HepG2 (cell line): ENCODE data around the gene HDDC3. TPM values are rescaled to one million over a fixed set of nuclear protein-coding genes. Genes with fewer than 3 reads are reported as not detected.

Source experiments
- AGO1 ChIP-seq: fragments of 200-400 bp; formaldehyde crosslinking; IDR thresholded peaks from 2 replicates; pipeline ENCODE4 v1.6.1; 2017; ENCODE audit warnings: mild to moderate bottlenecking, low read depth, low read length, moderate library complexity; ENCODE audit not compliant: poor library complexity, severe bottlenecking
- CBX1 ChIP-seq: IDR thresholded peaks from one replicate; pipeline ENCODE4 v1.6.1; 2016; ENCODE audit warnings: antibody characterized with exemption, low read depth
- HDAC1 ChIP-seq: sonication (generic); formaldehyde crosslinking; IDR thresholded peaks from 2 replicates; pipeline ENCODE4 v1.5.1; 2020; ENCODE audit warnings: mild to moderate bottlenecking, missing genetic modification reagents
- RBFOX2 ChIP-seq: fragments of 200-400 bp; formaldehyde crosslinking; IDR thresholded peaks from 2 replicates; pipeline ENCODE4 v1.6.1; 2017; ENCODE audit warnings: low read depth, mild to moderate bottlenecking, low read length
- REPIN1 ChIP-seq: sonication (generic); formaldehyde crosslinking; IDR thresholded peaks from 2 replicates; pipeline ENCODE4 v1.8.0; 2022; ENCODE audit warnings: missing genetic modification reagents, low read depth, mild to moderate bottlenecking, borderline replicate concordance
- TBL1XR1 ChIP-seq: fragments of 150-350 bp; IDR thresholded peaks from 2 replicates; pipeline ENCODE4 v1.6.1; 2014; ENCODE audit warnings: borderline replicate concordance, low read length; ENCODE audit not compliant: partially characterized antibody
- TRAFD1 ChIP-seq: sonication (generic); formaldehyde crosslinking; IDR thresholded peaks from 2 replicates; pipeline ENCODE4 v1.5.1; 2020; ENCODE audit warnings: missing genetic modification reagents, mild to moderate bottlenecking, borderline replicate concordance
- ZNF136 ChIP-seq: sonication (generic); formaldehyde crosslinking; IDR thresholded peaks from 2 replicates; pipeline ENCODE4 v1.8.1; 2022; ENCODE audit warnings: low read depth, mild to moderate bottlenecking, moderate library complexity, missing genetic modification reagents
- ZNF484 ChIP-seq: sonication (generic); formaldehyde crosslinking; IDR thresholded peaks from 2 replicates; pipeline ENCODE4 v1.5.1; 2020; ENCODE audit warnings: mild to moderate bottlenecking, low read depth, missing genetic modification reagents, borderline replicate concordance
- ZNF609 ChIP-seq: sonication (generic); formaldehyde crosslinking; IDR thresholded peaks from 2 replicates; pipeline ENCODE4 v1.4.0; 2020; ENCODE audit warnings: mild to moderate bottlenecking, missing genetic modification reagents, borderline replicate concordance
- ZNF615 ChIP-seq: sonication (generic); formaldehyde crosslinking; IDR thresholded peaks from 2 replicates; pipeline ENCODE4 v1.5.0; 2020; ENCODE audit warnings: mild to moderate bottlenecking, missing genetic modification reagents, borderline replicate concordance
- ZNF75D ChIP-seq: sonication (generic); formaldehyde crosslinking; IDR thresholded peaks from 2 replicates; pipeline ENCODE4 v1.8.1; 2023; ENCODE audit warnings: missing genetic modification reagents, mild to moderate bottlenecking, borderline replicate concordance
- polyA plus RNA-seq, 8 experiments: library from polyadenylated mRNA; depleted of rRNA in 3 of 8; stranded (reverse) in 7 of 8; unstranded in 1 of 8; fragments of >200 nt; fragmentation: Illumina TruSeq in 4 of 8; extraction: Trizol in 4 of 8; gene quantifications; 2 replicates each; pipeline versions ENCODE4 v1.2.1 to v1.2.3, GENCODE V29; 2011 to 2016; ENCODE audit warnings: low read depth in 4 of 8, missing spikeins in 1 of 8, mixed read lengths in 1 of 8; ENCODE audit not compliant: insufficient read depth in 1 of 8
- total RNA-seq, 5 experiments: library from RNA; depleted of rRNA; stranded (reverse); fragments of >200 nt; fragmentation: Illumina TruSeq; extraction: Trizol; gene quantifications; 2 replicates each; pipeline ENCODE4 v1.2.3, GENCODE V29; 2016; ENCODE audit warnings: low read depth in 1 of 5
- TF ChIP-seq, protein P1 (sequence below): sonication (generic); formaldehyde crosslinking; IDR thresholded peaks from 2 replicates; pipeline ENCODE4 v1.4.0; 2020; ENCODE audit warnings: missing genetic modification reagents
- TF ChIP-seq, protein P2 (sequence below): sonication (generic); formaldehyde crosslinking; IDR thresholded peaks from 2 replicates; pipeline ENCODE4 v1.4.0; 2020; ENCODE audit warnings: missing genetic modification reagents, mild to moderate bottlenecking, borderline replicate concordance

Gene HDDC3
- total and polyA plus RNA-seq, 2 of the 13 experiments (the other 11 are each of a cell fraction or from before 2014, with no cell fraction given): 18.7 to 28.3 TPM

- TF ChIP-seq TBL1XR1 (no peak), HDAC1 (CRISPR knock-in tag) (peak; percentile 87), ZNF615 (CRISPR knock-in tag) (no peak), ZNF136 (no peak), REPIN1 (CRISPR knock-in tag) (peak; percentile 52), TRAFD1 (CRISPR knock-in tag) (peak; percentile 16; the same call in 1 of the 2 replicates), AGO1 (no peak), ZNF609 (CRISPR knock-in tag) (no peak; the same call in 1 of the 2 replicates), ZNF75D (CRISPR knock-in tag) (no peak), RBFOX2 (peak; percentile 95), CBX1 (no peak), ZNF484 (CRISPR knock-in tag) (no peak)
- TF ChIP-seq, protein P1, sequence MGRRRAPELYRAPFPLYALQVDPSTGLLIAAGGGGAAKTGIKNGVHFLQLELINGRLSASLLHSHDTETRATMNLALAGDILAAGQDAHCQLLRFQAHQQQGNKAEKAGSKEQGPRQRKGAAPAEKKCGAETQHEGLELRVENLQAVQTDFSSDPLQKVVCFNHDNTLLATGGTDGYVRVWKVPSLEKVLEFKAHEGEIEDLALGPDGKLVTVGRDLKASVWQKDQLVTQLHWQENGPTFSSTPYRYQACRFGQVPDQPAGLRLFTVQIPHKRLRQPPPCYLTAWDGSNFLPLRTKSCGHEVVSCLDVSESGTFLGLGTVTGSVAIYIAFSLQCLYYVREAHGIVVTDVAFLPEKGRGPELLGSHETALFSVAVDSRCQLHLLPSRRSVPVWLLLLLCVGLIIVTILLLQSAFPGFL (CRISPR knock-in tag): no peak
- TF ChIP-seq, protein P2, sequence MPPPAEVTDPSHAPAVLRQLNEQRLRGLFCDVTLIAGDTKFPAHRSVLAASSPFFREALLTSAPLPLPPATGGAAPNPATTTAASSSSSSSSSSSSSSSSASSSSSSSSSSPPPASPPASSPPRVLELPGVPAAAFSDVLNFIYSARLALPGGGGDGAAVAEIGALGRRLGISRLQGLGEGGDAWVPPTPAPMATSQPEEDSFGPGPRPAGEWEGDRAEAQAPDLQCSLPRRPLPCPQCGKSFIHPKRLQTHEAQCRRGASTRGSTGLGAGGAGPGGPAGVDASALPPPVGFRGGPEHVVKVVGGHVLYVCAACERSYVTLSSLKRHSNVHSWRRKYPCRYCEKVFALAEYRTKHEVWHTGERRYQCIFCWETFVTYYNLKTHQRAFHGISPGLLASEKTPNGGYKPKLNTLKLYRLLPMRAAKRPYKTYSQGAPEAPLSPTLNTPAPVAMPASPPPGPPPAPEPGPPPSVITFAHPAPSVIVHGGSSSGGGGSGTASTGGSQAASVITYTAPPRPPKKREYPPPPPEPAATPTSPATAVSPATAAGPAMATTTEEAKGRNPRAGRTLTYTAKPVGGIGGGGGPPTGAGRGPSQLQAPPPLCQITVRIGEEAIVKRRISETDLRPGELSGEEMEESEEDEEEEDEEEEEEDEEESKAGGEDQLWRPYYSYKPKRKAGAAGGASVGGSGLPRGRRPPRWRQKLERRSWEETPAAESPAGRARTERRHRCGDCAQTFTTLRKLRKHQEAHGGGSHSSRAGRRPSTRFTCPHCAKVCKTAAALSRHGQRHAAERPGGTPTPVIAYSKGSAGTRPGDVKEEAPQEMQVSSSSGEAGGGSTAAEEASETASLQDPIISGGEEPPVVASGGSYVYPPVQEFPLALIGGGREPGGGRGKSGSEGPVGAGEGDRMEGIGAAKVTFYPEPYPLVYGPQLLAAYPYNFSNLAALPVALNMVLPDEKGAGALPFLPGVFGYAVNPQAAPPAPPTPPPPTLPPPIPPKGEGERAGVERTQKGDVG (CRISPR knock-in tag): peak; percentile 57
These were observed at the start of gene HDDC3 (continued) for GRCh38 chr15:90931828-90932659.
